NCI-H82 treated with DMSO at 0.1 percent for 48 hours (cell line): ENCODE data around the gene HIGD1C.
A peak's percentile ranks its signal among the peaks of the same experiment; 100 is the strongest.
"Not testable (repeated sequence)": the region's sequence is repeated elsewhere in the genome, so short reads cannot be mapped to it uniquely, and the experiment has no call there.

ENCODE experiments used
- DNase-seq: peaks from one replicate; lab custom pipeline; 2025; ENCODE audit not compliant: unreplicated experiment; lab: John Stamatoyannopoulos, UW

Gene HIGD1C

DNA sequence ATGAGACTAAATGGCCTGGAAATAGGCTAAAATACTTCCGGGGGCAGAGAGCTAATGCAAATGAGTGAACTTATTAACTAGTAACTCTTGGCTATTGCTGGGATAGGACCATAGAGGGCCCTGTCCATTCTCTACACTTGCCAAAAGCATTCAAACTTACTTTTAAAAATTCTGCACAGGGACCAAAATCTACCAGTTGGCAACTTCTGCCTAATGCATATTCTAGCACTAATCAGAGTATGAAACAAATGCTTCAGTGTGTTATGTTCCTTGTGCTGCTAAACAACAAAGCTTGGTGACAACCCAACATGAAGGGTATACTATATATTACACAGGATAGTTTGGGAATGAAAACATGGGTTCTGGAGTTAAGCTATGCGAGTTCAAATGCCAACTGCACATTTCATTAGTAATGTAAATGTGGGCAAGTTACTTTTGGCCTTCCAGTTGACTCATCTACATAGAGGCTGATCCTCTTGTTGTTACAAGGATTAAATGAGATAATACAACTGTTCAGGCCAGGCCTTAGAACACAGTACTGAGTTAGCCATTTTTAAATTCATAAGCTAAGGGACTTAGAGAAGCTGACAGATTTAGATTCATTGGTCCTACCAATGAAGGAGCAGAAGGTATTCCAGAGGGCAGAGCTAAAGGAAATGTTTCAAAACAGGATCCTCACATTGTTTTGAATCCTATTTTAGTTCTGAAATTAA is 32.4 kb downstream of the HIGD1C start:
- no peak for DNase-seq

DNA sequence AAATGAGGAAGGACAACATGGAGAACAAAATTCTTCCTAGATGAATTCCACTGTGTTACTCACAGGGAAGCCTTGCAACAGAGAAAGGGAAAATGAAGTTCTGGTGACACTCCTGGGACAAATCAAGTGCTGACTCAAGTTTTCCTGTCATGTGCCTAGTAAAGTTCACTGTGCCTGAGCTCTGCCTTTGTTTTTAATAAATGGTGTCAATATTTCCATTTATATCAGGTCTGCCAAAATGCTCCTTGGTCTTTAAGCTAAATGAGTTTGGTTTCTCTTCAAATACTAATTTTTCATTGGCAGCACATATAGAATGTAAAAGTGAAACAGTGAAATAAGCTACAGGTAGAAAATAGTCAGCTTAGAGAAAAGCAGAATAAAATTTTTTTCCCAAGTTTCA is 33.0 kb downstream of the HIGD1C start:
- no peak for DNase-seq

DNA sequence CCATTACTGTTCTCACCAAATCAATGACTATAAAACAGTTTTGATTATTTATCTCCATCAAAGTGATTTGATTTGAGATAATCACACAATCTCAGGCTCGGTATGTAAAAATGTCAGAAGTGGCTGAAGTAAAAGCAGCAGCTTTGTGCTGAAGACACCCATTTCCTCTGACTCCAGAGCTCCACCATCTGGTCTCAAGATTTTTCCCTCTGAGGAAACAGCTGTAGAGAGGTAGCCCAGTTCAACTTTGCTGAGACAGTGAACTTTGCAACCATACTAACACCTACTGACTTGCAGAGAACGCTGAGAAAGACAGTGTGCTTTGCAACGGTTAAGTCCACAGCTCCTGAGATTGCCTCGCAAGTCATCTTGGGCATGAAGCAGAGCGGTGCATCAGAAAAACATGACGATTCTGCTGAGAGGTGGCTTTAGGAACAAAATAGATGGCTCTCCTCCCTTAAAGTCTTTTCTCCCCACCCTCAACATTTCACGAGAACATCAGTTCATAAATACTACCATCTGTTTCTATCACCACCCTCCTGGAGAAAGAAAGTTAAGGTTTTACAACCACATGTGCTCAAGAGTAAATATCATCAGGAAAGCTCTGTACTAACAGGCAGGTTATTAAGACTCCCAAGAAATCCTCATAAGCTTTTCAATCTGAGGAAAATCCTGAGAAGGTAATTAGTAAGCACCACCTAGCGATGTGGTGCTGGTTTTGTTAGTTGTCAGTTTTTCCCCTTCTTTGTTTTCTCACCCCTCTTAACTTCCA is 34.8 kb downstream of the HIGD1C start:
- DNase-seq, result peak; percentile 30

DNA sequence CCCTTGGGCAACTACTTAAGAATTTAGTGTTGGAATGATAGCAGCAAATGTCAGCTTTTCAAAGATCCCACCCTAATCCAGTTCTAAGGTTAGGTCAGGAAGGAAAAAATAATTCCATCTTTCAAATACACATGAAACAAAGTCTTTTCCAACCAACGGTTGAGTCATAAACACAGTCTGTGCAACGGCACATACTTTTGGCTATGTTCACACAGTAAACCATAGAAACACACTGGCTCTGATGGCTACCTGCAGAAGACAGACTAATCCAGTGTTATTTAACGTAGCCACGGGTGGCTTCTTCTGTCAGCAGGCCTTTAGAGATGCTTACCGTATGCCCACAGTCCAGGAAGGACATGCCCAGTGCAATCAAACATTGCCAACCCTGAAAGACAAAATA is 35.7 kb downstream of the HIGD1C start:
- DNase-seq, result no peak

DNA sequence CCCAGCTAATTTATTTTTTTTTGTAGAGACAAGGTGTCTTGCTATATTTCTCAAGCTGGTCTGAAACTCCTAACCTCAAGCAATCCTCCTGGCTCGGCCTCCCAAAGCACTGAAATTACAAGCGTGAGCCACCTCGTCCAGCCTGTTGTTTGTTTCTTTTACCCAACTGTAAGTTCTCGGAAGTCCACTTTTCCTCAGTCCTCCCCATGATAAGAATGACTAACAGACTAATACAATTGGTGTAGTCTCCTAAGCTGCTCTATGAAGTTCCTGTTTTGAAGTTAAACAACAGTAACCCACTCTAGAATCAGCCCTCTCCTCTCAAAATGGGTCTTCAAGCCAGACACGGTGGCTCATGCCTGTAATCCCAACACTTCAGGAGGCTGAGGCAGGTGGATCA is 36.5 kb downstream of the HIGD1C start:
- DNase-seq, result no peak

DNA sequence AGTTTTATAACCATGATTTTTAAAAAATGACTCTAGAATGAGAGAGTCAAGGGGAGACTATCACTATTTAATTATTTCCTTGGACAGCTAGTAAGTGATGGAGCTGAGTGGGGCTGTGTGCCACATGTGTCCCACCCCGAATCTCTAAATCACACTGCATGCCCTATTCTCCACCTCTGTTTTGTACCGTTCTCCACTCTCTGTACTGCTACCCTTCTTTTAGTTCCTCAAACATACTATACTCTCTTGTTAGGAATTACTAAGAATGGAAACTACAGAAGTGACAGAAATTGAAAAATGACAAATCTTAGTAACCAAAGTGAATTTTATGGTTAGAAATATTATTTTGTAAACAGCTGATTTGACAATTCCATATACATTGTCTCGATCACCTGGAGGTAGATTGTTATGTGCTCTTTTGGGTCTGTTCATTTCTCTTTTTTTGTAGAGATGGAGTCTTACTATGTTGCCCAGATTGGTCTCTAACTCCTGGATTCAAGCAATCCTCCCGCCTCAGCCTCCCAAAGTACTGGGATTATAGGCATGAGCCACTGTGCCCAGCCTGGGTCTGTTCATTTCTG is 37.9 kb downstream of the HIGD1C start:
- DNase-seq, result no peak

DNA sequence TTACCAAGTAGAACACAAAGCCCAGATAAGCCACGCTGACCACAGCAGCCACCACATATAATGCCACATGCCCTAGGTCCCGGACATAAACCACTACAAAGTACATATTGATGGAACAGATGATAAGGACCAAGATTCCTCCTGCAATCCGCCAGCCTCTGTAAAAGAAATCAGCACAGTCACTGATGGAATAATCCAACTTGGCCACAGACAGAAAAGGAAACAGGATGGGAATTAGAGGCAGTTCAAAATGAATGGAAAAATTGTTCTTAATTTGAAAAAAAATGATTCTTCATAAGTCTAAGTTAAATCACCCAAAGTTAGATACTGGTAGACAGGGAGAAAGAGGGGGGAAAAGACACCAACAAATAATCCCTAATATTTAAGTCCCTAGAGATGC is 38.4 kb downstream of the HIGD1C start:
- no peak for DNase-seq

DNA sequence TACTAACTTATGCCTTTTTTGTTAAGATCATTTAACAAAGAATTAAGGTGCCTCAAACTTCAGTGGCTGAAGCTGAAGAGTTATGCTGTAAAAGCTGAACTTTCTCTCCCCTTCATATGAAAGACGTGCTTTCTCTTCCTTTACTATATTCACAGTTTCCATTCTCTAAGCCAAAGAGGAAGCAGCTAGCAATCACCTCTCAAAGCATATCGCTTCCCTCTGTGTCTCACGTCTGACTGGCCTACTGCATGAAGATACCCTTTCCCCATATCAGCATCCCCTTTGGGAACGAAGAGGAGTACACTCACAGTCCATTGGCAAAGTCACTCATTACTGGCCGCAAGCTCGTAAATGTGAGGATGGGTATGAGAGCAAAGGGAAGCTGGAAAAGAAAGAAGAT is 38.9 kb downstream of the HIGD1C start:
- DNase-seq, result no peak

DNA sequence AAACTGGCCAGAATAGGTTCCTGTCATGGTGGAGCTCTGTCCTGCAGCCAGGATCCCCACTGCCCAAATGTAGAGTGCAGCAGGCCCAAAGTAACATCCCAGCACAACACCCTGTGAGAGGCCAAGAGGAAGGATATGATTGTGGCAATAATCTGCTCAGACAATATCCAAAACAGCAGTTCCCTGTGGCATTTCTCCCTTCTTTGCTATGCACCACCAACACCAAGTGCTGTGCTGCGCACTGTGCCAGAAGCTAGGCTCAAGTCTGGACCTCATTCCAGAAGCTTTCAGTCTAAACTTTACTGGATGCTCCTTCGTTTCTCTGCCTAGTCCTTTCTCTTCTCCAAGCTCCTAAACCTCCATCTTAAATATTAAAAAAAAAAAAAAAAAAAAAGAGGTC is 40.5 kb downstream of the HIGD1C start:
- DNase-seq, result no peak

DNA sequence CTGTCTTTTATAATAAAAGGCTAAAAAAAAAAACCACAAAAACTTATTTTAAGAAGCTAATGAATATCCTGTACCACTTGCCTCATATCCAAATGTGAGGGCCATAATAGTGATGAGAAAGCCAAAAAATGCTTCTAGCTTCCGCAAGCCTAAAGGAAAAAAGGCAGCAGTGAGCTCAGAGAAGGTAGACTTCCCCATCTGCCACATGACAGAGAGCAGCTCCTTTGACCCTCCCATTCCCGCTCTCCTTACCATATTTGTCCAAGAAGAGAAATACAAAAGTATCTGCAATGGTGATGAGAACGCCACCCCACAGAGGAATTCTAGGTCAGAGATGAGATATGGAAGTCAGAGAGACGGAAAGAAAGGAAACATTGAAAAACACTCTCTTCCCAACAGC is 46.7 kb downstream of the HIGD1C start:
- no peak for DNase-seq

DNA sequence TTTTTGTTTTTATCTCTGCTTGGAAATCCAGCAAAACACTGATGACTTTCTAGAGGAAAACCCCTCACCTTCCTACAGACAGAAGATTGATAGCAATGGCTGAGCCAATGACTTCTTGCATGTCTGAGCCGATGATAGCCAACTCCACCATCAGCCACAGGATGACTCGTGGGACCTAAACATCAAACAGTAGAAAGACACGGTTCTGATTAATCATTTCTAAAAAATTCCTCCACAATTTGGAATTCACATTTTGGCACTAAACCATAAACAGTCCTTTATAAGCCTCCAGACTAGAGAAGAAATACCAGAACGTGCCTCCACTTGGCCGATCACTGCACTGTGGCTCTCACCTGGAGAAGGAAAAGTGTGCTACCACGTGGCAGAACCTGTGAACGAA is 47.9 kb downstream of the HIGD1C start:
- no peak for DNase-seq

DNA sequence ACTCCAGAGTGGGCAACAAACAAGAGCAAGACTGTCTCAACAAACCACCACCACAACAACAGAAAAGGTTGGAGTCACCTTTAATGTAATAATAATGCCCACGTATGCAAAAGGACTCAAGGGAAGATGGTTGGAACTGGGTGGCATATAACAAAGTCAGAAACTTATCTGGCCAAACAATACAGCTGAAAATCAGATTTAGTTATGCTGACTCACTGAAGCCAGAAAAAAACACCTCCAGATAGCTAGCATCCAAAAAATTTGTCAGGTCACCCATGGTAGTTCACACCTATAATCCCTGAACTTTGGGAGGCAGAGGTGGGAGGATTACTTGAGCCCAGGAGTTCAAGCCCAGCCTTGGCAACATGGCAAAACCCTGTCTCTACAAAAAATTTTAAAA is 49.5 kb downstream of the HIGD1C start:
- no peak for DNase-seq

DNA sequence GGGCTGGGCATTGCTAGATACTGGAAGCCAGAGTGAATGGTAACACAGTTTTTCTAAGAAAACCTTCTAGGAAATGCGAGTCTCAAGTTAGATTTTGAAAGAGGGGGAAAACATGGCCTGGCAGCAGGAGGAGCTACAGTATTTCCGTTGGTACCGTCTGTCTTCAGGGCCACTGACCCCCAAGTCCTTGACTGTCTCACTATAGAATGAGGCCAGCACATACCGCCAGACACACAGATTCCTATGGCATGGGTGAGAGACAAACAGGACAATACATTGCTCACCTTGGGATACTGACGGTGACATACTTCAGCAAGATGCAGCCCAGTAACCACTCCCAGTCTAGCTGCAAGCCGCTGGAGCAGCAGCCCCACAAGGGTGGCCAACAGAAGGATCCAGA is 52.2 kb downstream of the HIGD1C start:
- DNase-seq, result no peak

DNA sequence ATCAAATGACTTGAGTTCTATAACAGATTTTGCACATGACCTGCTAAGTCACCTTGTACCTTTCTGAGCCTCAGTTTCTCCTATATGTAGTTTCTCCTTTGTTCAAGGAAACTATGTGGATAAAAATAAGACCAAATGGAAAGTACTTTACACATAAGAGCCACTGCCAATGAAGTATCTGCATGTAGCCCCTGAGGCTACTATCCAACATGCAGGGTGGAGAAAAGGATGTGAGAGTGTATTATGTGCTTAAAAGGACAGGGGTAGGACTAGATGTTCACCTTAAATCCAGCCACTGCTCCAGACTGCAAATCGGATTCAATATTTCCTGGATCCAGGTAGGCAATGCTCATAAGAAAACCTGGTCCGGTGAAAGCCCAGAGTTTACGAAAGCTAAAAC is 52.7 kb downstream of the HIGD1C start:
- DNase-seq, result no peak

DNA sequence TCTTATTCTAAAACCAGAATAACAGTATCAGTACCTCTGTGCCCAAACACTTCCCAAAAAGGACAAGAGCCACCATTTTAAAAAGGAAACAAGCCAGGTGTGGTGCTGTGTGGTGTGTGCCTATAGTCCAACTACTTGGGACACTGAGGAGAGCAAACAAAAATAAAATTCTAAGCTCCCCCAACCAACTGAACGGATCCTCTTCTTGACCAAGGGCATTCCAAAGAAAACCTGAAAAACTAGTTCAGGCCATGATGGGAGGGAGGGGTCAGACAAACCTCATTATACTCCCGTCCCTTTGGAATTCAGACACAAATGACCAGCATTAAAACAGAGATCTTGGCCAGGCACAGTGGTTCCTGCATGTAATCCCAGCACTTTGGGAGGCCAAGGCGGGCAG is 53.3 kb downstream of the HIGD1C start:
- DNase-seq, result no peak

DNA sequence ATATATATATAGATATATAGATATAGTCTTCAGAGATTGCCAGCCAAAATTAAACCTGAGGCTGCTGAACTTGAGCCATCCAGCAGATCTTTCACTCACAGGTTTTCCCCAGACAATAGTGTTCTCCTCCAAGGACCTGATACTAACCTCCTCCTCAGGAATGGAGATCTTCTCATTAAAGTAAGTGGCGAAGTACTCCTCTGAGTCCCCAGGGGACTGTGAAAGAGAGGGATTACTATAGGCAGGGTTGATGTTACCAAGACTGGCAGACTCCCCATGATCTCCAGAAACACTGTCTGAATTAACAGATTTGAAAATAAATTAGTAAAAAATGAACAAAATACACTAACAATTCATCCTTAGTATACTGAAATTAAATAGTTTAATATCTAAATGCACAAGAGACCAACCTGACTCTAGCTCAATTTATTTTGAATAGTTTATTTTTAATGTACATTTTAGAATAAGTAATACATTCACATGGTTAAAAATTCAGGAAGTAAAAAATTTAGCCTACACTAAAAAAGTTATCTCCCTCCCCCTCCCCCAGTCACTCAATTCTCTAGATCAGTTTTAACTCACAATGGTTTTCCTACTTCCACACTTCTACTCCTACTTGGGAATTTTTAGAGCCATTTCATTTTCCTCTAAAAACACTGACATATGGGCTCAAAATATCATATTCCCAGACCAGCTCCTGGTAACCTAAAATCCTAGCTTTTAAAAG is 56.1 kb downstream of the HIGD1C start:
- peak; percentile 54 for DNase-seq

DNA sequence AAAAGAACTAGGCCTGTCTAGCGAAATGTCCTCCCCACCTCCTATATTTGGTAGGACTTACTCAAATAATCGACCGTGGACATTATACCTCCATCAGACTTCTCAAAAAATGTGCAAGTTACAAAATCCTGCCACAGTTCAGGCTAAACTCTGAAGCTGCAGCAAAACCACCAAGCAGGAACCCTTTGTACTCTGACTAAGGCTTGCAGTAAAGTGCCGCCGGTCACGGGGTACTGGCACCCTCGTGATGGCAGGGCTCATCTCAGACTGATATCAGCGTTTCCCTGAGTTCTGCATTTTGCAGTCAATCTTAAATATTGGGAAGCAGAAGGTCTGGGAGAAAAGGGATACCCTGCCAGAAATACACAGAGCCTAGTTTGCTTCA is 56.7 kb downstream of the HIGD1C start:
- no peak for DNase-seq

DNA sequence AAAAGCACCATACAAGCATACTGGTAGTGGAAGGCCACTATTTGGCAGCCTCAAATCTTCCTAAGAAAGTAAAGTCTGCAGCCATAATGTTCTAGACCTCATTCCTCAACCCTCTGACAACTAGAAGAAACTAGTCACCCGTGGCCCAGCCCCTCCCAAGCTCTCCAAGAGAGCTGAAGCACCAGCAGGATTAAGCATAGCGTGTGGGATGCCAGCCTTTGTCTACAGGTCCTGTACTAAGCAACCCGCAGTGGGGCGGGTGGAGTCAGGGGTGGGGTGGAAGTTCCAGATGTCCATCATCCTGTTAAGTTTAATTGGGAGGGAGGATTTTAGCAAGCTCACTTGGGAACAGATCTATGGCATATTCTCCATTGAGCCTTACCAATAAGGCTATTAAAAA is 59.6 kb downstream of the HIGD1C start:
- DNase-seq, result peak; percentile 97

DNA sequence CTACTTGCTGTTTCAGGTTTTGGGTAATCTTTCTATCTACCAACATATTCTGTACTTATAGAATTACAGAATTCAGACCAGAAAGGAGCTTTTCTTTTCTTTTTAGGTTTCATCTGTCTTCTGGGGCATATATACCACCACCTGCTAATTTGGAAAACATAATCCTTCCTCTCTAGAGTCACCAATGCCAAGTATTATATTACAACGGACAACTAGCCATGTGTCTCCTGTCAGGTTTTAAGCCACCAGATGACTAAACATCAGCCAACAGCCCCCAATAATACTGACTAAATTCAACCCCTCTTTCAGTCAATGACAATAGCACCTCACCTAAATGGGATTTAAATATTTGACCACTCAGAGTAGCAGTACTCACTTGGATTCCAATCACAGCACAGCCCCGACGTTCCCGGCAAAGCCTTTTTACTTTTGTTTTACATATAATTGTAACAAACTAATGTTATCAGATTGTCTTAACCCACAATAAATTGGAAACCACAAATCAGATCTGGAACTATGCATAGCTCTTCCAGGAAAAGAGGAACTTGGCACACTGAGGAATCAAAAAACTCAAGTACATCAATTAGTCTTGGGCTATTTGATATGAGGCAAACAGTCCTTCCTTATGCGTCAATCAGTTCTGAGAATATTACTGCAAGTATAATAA is 60.4 kb downstream of the HIGD1C start:
- peak; percentile 90 for DNase-seq

DNA sequence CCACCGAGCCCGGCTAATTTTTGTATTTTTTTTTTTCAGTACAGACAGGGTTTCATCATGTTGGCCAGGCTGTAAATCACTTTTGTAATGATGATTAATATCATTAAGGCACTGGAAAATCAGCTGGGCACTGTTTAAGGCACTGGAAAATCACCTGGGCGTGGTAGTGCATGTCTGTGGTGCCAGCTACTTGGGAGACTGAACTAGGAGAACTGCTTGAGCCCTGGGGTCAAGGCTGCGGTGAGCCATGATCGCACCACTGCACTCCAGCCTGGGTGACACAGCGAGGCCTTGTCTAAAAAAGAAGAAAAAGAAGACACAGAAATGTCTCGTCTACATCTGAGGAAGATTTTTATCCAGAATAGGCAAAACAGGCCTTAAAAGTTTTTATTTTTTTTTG is 61.1 kb downstream of the HIGD1C start:
- DNase-seq, result no peak

DNA sequence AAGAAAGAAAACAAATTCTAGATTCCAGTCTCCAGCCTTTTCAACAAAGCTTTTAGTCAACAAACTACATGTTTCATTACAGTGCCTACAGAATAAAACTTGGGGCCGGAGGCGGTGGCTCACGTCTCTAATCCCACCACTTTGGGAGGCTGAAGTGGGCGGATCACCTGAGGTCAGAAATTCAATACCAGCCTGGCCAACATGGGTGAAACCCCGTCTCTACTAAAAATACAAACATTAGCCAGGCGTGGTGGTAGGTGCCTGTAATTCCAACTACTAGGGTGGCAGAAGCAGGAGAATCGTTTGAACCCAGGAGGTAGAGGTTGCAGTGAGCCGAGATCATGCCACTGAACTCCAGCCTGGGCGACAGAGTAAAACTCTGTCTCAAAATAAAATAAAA is 62.1 kb downstream of the HIGD1C start:
- DNase-seq, result not testable (repeated sequence)
